ENCODE measurements around the gene SRGAP3. TPM values are rescaled to one million over a fixed set of nuclear protein-coding genes. Genes with fewer than 3 reads are reported as not detected.
A peak's percentile ranks its signal among the peaks of the same experiment; 100 is the strongest.

SRGAP3 gene
- total and polyA plus RNA-seq, 5 donors: 1.4 to 7.9 (median 2.7) TPM

DNA sequence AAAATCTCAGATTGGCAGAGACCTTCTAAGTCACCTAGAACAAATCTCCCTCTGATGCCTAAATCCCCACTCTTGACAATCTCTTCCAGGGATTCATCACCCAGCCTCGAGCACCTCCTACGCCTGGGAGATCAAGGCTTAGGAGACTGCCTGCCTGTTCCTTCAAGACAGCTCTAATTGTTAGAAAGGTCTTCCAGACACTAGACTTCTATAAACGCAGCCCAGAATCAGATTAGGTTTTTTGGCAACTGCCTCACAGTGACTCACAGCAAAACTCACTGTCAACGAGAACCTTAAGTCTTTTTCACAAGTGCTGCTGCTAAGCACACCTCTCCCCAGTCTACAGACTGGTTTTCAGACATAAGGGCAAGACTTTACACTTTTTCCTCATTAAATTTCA lies 23.1 kb downstream of the SRGAP3 start:
- Histone ChIP-seq H3K27ac (ENCODE audit: low read length) (no peak overlapping the region), H3K9me3 (ENCODE audit: control insufficient read depth, low read length) (no peaks in the 10 kb centered on the region), H3K27me3 (ENCODE audit: control insufficient read depth, insufficient read depth) (no peaks in the 10 kb centered on the region), H3K4me1 (ENCODE audit: control insufficient read depth, insufficient read depth, low read length) (no peaks in the 10 kb centered on the region), H3K4me3 (ENCODE audit: low read length) (no peak overlapping the region)
- DNase-seq (no peak), ATAC-seq (peak in 1 of 2 donors; percentile 18)
- intact Hi-C loops (cut with DNase I): no loop called here
- WGBS: 49% methylated on average over 4 of the region's 4 CpGs

DNA sequence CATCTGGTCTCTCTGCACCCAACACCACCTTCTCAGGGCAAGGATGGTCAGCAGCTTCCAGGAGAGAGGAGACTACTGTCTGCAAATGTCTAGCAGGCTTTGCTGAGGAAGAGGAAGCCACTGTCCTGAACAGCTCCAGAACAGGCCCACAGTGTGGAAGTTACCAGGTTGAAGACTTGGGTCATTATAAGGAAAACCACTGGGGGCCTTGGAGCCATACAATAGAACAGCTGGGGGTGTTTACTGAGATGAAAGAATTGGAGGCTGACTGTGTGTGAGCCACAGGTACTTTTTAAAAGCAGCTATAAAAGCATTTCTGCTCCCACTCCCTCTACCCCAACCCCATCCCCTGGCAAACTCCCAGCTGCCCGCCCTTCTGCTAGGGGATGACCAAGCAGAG lies 24.2 kb downstream of the SRGAP3 start:
- 97% methylated on average over 1 of the region's 1 CpG for WGBS
- Histone ChIP-seq H3K4me1 (ENCODE audit: control insufficient read depth, insufficient read depth, low read length) (no peaks in the 10 kb centered on the region), H3K27me3 (ENCODE audit: control insufficient read depth, insufficient read depth) (no peaks in the 10 kb centered on the region), H3K9me3 (ENCODE audit: control insufficient read depth, low read length) (no peaks in the 10 kb centered on the region), H3K27ac (ENCODE audit: low read length) (no peak overlapping the region), H3K4me3 (ENCODE audit: low read length) (no peak overlapping the region)
- ATAC-seq: no peak
- no peak for DNase-seq
- intact Hi-C loops (cut with DNase I): no loop called here

- no peak for DNase-seq
- Histone ChIP-seq H3K4me3 (ENCODE audit: low read length) (no peak overlapping the region), H3K27ac (ENCODE audit: low read length) (no peak overlapping the region), H3K9me3 (ENCODE audit: control insufficient read depth, low read length) (no peaks in the 10 kb centered on the region), H3K4me1 (ENCODE audit: control insufficient read depth, insufficient read depth, low read length) (no peaks in the 10 kb centered on the region), H3K27me3 (ENCODE audit: control insufficient read depth, insufficient read depth) (no peaks in the 10 kb centered on the region)
- WGBS: 86% methylated on average over 5 of the region's 5 CpGs
- ATAC-seq: no peak
- intact Hi-C loops (cut with DNase I): no loop called here
These were observed 25.0 kb downstream of the SRGAP3 start for GRCh38 chr3:9224490-9224889.

GRCh38 chr3:9223672-9224071 lies 25.8 kb downstream of the SRGAP3 start:
- WGBS: 73% methylated on average over 6 of the region's 6 CpGs
- H3K27ac ChIP-seq (ENCODE audit: low read length): no peak overlapping the region
- DNase-seq (no peak), ATAC-seq (no peak)
- no peaks in the 10 kb centered on the region for H3K9me3 ChIP-seq (ENCODE audit: control insufficient read depth, low read length)
- H3K27me3 ChIP-seq (ENCODE audit: control insufficient read depth, insufficient read depth): no peaks in the 10 kb centered on the region
- intact Hi-C loops (cut with DNase I): no loop called here
- no peak overlapping the region for H3K4me3 ChIP-seq (ENCODE audit: low read length)
- no peaks in the 10 kb centered on the region for H3K4me1 ChIP-seq (ENCODE audit: control insufficient read depth, insufficient read depth, low read length)

GRCh38 chr3:9222956-9223639 lies 26.3 kb downstream of the SRGAP3 start:
- DNase-seq: no peak
- H3K9me3 ChIP-seq (ENCODE audit: control insufficient read depth, low read length): no peaks in the 10 kb centered on the region
- intact Hi-C loops (cut with DNase I): no loop called here
- H3K4me1 ChIP-seq (ENCODE audit: control insufficient read depth, insufficient read depth, low read length): no peaks in the 10 kb centered on the region
- no peak overlapping the region for H3K4me3 ChIP-seq (ENCODE audit: low read length)
- H3K27ac ChIP-seq (ENCODE audit: low read length): no peak overlapping the region
- 76% methylated on average over 2 of the region's 2 CpGs for WGBS
- no peaks in the 10 kb centered on the region for H3K27me3 ChIP-seq (ENCODE audit: control insufficient read depth, insufficient read depth)
- ATAC-seq: no peak

- ATAC-seq (no peak), DNase-seq (no peak)
- Histone ChIP-seq H3K9me3 (ENCODE audit: control insufficient read depth, low read length) (no peaks in the 10 kb centered on the region), H3K27ac (ENCODE audit: low read length) (no peak overlapping the region), H3K27me3 (ENCODE audit: control insufficient read depth, insufficient read depth) (no peaks in the 10 kb centered on the region), H3K4me1 (ENCODE audit: control insufficient read depth, insufficient read depth, low read length) (no peaks in the 10 kb centered on the region), H3K4me3 (ENCODE audit: low read length) (no peak overlapping the region)
- intact Hi-C loops (cut with DNase I): no loop called here
- WGBS: 61% methylated on average over 2 of the region's 2 CpGs
These were observed 27.4 kb downstream of the SRGAP3 start for GRCh38 chr3:9222049-9222448.

GRCh38 chr3:9218514-9218846 lies 31.0 kb downstream of the SRGAP3 start:
- no peaks in the 10 kb centered on the region for H3K27me3 ChIP-seq (ENCODE audit: control insufficient read depth, insufficient read depth)
- H3K4me3 ChIP-seq (ENCODE audit: low read length): no peak overlapping the region
- no peaks in the 10 kb centered on the region for H3K4me1 ChIP-seq (ENCODE audit: control insufficient read depth, insufficient read depth, low read length)
- no peak overlapping the region for H3K27ac ChIP-seq (ENCODE audit: low read length)
- H3K9me3 ChIP-seq (ENCODE audit: control insufficient read depth, low read length): no peaks in the 10 kb centered on the region
- intact Hi-C loops (cut with DNase I): no loop called here
- no peak for ATAC-seq
- no peak for DNase-seq
- 97% methylated on average over 3 of the region's 3 CpGs for WGBS

DNA sequence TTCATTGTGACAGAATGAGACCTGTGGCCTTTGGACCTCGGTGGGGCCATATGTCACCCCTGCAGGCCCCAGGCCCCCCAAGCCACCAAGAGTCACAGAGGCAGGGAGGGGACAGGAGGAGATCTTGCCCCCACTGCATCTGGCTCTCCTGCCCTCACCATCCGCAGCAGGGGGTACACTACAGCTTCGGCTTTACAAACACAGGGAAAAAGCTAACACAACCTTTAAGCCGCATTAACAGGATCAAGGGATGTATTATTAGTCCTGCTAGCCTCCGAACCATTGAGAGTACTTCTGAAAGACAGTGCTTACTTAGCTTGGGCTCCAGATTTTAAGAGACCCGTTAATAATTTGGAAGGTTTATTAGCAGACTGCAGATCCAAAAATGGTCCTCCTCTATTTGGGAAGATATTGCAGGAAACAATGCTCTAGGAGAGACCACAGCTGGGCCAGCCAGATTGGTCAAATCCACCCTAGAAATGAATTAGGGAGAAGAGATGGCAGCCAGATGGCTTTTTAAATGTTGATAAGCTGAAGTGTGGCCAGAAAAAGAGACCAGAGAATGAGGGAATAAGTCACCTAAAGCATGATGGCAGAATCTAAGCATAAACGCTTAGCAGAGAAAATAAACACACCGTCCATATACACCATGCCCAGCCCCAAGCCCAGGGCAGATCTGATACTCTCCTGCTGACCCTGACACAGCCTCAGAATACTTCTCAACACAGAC lies 31.5 kb downstream of the SRGAP3 start:
- H3K27me3 ChIP-seq (ENCODE audit: control insufficient read depth, insufficient read depth): no peaks in the 10 kb centered on the region
- DNase-seq (no peak), ATAC-seq (no peak)
- WGBS: 85% methylated on average over 8 of the region's 8 CpGs
- H3K4me3 ChIP-seq (ENCODE audit: low read length): no peak overlapping the region
- intact Hi-C loops (cut with DNase I): no loop called here
- no peak overlapping the region for H3K27ac ChIP-seq (ENCODE audit: low read length)
- no peaks in the 10 kb centered on the region for H3K9me3 ChIP-seq (ENCODE audit: control insufficient read depth, low read length)
- no peaks in the 10 kb centered on the region for H3K4me1 ChIP-seq (ENCODE audit: control insufficient read depth, insufficient read depth, low read length)

DNA sequence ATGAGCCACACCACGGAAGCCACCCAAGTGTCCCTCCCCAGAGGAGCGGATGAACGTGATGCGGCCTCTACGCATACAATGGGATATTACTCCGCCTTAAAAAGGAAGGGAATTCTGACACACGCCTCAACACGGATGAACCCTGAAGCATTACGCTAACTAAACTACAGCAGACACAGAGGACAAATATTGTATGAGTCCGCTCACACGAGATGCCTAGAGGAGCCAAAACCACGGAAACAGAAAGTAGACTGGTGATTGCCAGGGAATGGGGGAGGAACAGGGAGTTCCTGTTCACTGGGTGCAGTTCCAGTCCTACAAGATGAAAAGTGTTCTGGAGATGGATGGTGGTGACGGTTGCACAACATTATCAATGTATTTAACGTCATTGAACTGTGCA lies 32.7 kb downstream of the SRGAP3 start:
- Histone ChIP-seq H3K4me1 (ENCODE audit: control insufficient read depth, insufficient read depth, low read length) (no peaks in the 10 kb centered on the region), H3K27me3 (ENCODE audit: control insufficient read depth, insufficient read depth) (no peaks in the 10 kb centered on the region), H3K27ac (ENCODE audit: low read length) (no peak overlapping the region), H3K9me3 (ENCODE audit: control insufficient read depth, low read length) (no peaks in the 10 kb centered on the region), H3K4me3 (ENCODE audit: low read length) (no peak overlapping the region)
- intact Hi-C loops (cut with DNase I): no loop called here
- ATAC-seq: no peak
- no peak for DNase-seq
- 90% methylated on average over 14 of the region's 14 CpGs for WGBS

DNA sequence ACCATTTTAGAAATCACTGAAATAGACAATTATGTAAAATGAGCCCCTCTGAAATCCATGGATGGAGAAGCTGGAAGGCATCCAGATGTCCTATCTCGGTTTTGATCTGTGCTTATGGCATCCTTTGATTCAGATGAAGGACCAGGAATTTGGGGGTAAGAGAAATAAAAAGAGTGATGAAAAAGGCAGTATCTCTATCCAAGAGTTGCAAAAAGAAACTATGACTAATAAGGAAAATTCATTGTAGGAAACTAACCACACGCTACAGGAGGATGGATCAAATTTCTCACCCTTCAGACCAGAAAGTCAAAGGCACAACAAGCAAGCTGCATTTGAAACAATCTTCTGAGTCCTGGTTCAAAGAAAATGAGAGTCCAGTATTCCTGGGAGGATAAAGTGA lies 34.8 kb downstream of the SRGAP3 start:
- WGBS: 57% methylated on average over 2 of the region's 2 CpGs
- H3K9me3 ChIP-seq (ENCODE audit: control insufficient read depth, low read length): no peaks in the 10 kb centered on the region
- no peaks in the 10 kb centered on the region for H3K4me1 ChIP-seq (ENCODE audit: control insufficient read depth, insufficient read depth, low read length)
- DNase-seq (no peak), ATAC-seq (no peak)
- H3K27me3 ChIP-seq (ENCODE audit: control insufficient read depth, insufficient read depth): no peaks in the 10 kb centered on the region
- no peak overlapping the region for H3K4me3 ChIP-seq (ENCODE audit: low read length)
- no peak overlapping the region for H3K27ac ChIP-seq (ENCODE audit: low read length)
- intact Hi-C loops (cut with DNase I): no loop called here

GRCh38 chr3:9214185-9214584 lies 35.3 kb downstream of the SRGAP3 start:
- WGBS: 74% methylated on average over 3 of the region's 3 CpGs
- Histone ChIP-seq H3K27me3 (ENCODE audit: control insufficient read depth, insufficient read depth) (no peaks in the 10 kb centered on the region), H3K9me3 (ENCODE audit: control insufficient read depth, low read length) (no peaks in the 10 kb centered on the region), H3K4me3 (ENCODE audit: low read length) (no peak overlapping the region), H3K27ac (ENCODE audit: low read length) (no peak overlapping the region), H3K4me1 (ENCODE audit: control insufficient read depth, insufficient read depth, low read length) (no peaks in the 10 kb centered on the region)
- DNase-seq (no peak), ATAC-seq (no peak)
- intact Hi-C loops (cut with DNase I): no loop called here

Measured in right cardiac atrium (tissue), 5 donors.